GM23248 (cell line): ENCODE measurements around the gene ARAP3.

ENCODE experiments used
- EZH2 ChIP-seq: fragments of 200-600 bp; sonication (generic); IDR thresholded peaks from 2 replicates; pipeline ENCODE4 v1.6.1; 2018; ENCODE audit warnings: antibody characterized with exemption, mild to moderate bottlenecking; ENCODE audit not compliant: insufficient read depth, poor library complexity, severe bottlenecking
- EZH2phosphoT487 ChIP-seq: fragments of 200-600 bp; sonication (generic); IDR thresholded peaks from 2 replicates; pipeline ENCODE4 v1.6.1; 2018; ENCODE audit warnings: antibody characterized with exemption, moderate library complexity, mild to moderate bottlenecking, low read depth; ENCODE audit not compliant: insufficient read depth

DNA sequence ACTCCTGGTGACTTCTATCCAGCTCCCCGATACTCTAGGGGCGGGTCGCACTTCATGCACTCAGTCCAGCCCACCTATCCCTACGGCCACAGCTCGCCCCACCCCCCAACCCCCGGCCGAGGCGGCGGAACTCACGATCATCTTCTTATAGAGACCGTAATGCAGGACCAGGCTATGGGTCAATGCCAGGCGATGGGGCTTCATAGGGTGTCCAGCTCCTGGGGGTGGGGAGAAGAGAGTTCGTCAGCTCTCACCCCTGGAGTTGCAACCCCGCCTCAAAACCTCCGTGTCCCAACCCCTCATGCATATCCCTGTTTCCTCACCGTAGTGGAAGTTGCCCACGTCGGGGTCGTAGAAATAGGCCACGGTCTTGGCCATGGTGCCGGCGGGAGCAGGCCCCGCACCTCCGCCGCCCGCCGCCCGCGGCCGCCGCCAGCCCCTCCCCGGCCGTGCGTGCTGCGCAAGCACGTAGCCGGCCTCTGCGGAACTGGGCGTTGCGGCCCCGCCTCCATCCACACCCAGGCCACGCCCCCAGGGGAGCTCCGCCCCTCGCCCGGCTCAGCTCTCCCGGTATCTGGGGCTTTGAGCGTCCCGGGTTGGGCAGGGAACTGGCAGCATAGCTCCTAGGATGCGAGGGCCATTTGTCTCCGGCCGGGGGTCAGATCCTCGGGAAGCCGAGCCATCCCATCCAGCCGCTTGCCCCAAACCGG, 45.5 kb downstream of the ARAP3 start, which contains the start of the genes HDAC3 and RELL2:
- TF ChIP-seq EZH2 (no peak), EZH2phosphoT487 (no peak)
